Myocyte (in vitro differentiated cells): ENCODE results near the gene MAGEB2. TPM values are rescaled to one million over a fixed set of nuclear protein-coding genes. Genes with fewer than 3 reads are reported as not detected.
"Not testable (repeated sequence)": the region's sequence is repeated elsewhere in the genome, so short reads cannot be mapped to it uniquely, and the experiment has no call there.

Experiments
- DNase-seq: peaks from one replicate; pipeline ENCODE4 v3.0.0-alpha.2; 2012; ENCODE audit warnings: low read depth
- polyA plus RNA-seq: library from polyadenylated mRNA; unstranded; fragments of >200 nt; gene quantifications from one replicate; pipeline ENCODE4 v1.2.1, GENCODE V29; 2012; ENCODE audit warnings: missing spikeins
- total RNA-seq: library from RNA; depleted of rRNA; stranded (reverse); fragments of >200 nt; gene quantifications from 2 replicates; pipeline ENCODE4 v1.2.3, GENCODE V29; 2014

MAGEB2 gene, protein sequence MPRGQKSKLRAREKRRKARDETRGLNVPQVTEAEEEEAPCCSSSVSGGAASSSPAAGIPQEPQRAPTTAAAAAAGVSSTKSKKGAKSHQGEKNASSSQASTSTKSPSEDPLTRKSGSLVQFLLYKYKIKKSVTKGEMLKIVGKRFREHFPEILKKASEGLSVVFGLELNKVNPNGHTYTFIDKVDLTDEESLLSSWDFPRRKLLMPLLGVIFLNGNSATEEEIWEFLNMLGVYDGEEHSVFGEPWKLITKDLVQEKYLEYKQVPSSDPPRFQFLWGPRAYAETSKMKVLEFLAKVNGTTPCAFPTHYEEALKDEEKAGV
- not detected in 2 replicates for total RNA-seq
- polyA plus RNA-seq, result not detected

- no peak for DNase-seq
Measured at GRCh38 chrX:30215357-30215843, at the start of gene MAGEB2. TSS of gene MAGEB2 (plus strand) at chrX:30215563. CDS start at chrX:30218581, 3,018 bp downstream.

DNA sequence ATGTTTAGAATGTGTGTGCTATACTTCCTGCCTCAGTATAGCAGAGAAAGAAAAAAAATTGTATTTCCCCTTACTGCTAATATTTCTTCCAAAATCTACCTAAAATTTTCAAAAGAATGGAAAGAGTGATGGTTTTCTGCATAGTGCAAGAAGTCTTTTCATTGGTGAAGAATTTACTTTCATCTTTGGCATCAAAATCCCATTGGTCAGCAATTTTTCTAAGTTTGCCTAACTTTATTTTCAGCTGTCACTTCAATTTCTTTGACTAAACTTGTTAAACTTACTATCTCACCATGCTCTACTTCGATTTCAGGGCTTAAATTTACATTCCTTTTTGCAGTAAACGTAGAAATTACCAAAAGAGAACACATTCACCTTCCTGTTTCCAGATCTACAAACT is 44.5 kb upstream of the MAGEB2 start:
- DNase-seq, result no peak

DNA sequence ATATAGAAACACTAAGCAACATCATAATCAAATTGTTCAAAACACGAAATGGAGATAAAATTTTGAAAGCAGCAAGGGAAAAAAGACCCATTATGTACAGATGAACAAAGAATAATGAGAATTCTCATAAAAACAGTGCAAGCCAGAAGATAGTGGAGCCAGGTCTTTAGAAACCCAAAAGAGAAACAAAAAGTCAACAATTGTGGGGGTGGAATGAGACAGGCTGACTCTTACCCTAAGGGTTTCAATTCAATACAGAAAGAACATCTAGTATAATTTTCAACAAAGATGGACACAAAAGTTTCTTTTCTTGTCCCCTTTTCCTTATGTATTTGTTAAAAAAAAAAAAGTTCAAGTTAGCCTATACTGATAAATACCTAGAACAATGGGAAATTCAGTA is 34.0 kb upstream of the MAGEB2 start:
- no peak for DNase-seq

- DNase-seq, result no peak
Measured at GRCh38 chrX:30183554-30183953, 31.8 kb upstream of the MAGEB2 start.

DNA sequence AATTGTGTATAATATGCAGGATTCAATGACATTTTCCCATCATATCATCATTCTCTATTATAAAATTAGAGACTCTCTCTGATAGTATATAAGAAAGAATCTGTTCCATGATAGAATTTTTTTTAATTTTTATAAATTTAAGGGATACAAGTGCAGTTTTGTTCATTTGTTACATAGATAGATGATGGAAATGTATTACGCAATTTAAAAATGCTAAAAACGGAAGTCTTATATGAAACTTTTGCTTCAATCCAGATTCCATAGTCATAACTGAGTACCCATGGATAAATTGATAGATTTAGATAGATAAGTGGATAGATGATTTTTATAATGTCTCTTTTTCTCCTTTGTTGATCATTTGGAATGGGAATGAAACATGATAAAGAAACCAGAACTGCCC is 24.9 kb upstream of the MAGEB2 start:
- DNase-seq, result no peak

GRCh38 chrX:30193910-30194309 is 21.5 kb upstream of the MAGEB2 start:
- not testable (repeated sequence) for DNase-seq

DNA sequence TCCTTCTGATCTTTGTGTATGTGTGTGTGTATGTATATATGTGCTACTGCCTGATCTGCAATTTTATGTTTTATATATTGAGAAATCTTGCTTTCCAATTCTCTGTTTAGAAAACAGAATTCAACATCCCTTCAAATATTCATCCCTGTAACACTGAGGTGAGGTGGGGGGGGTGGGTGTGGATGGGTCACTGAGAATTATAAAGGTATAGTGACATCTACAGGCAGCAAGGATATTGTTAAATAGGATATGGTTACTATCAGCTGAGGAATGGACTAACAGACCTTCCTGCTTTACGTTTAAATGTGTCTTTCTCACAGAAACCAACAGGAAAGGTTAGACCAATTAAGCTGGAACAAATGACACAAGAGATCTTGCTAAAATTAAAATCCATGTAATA is 19.0 kb upstream of the MAGEB2 start:
- no peak for DNase-seq

GRCh38 chrX:30212172-30212571 is 3.2 kb upstream of the MAGEB2 start:
- DNase-seq, result no peak

GRCh38 chrX:30217465-30217864 is 2.1 kb downstream of the MAGEB2 start:
- no peak for DNase-seq

DNA sequence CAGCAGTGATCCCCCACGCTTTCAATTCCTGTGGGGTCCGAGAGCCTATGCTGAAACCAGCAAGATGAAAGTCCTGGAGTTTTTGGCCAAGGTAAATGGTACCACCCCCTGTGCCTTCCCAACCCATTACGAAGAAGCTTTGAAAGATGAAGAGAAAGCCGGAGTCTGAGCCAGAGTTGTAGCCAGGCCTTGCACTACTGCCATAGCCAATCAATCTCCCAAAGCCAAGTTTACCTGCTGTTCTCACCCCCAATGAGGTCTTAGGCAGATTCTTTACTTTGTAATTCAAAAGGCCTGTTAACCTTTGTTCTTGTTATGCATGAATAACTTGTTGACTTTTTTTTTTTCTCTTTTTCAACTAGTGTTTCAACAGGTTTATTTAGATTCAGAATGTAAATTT is 4.0 kb downstream of the MAGEB2 start:
- DNase-seq, result no peak

- no peak for DNase-seq
Measured at GRCh38 chrX:30220661-30221060, 5.3 kb downstream of the MAGEB2 start.

DNA sequence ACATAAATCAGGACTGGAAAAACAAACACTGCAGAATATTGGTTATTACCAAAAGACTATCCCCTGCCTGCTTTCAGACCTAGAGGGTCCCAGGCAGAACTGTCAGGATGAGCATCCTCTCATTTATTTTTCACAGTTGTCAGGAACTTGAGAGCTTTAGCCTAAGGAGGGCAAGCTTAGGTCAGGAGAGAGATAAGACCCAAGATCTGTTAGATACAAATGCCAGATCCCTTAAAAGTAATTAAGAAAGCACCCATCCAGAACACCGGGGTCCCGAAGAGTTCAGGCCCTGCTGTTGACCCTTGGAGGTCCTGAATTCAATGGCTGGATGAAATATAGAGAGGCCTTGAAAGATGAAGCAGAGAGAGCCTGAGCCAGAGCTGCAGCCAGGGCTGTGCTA is 9.2 kb downstream of the MAGEB2 start:
- no peak for DNase-seq

GRCh38 chrX:30228526-30228925 is 13.2 kb downstream of the MAGEB2 start:
- DNase-seq, result no peak

DNA sequence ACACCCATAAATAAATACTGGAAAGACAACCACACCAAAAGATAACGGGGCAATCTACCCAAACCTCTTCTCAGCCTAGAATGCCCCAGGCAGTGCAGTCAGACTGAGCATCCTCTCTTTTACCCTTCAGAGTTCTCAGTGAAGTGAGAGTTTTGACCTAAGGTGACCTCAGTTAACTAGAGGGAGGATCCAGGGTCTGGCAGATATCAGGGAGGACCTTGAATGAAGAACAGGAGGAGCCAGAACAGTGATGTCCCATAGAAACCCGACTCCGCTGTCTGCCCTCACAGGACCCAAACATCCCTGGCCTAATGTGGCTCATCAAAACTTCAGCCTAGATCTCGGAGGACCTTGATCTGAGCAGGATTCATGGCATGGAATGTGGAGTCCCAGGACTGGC is 15.0 kb downstream of the MAGEB2 start, which contains the start of gene MAGEB3:
MAGEB3 (plus strand) TSS at position 263 of the 400 bp plus-strand sequence. CDS start 5,268 bp downstream, outside the sequence.
- DNase-seq, result no peak

- DNase-seq, result no peak
Measured at GRCh38 chrX:30241724-30242415, 26.5 kb downstream of the MAGEB2 start, which contains the start of gene MAGEB4. TSS of gene MAGEB4 (plus strand) at chrX:30242000. CDS start at chrX:30242136, 136 bp downstream.

DNA sequence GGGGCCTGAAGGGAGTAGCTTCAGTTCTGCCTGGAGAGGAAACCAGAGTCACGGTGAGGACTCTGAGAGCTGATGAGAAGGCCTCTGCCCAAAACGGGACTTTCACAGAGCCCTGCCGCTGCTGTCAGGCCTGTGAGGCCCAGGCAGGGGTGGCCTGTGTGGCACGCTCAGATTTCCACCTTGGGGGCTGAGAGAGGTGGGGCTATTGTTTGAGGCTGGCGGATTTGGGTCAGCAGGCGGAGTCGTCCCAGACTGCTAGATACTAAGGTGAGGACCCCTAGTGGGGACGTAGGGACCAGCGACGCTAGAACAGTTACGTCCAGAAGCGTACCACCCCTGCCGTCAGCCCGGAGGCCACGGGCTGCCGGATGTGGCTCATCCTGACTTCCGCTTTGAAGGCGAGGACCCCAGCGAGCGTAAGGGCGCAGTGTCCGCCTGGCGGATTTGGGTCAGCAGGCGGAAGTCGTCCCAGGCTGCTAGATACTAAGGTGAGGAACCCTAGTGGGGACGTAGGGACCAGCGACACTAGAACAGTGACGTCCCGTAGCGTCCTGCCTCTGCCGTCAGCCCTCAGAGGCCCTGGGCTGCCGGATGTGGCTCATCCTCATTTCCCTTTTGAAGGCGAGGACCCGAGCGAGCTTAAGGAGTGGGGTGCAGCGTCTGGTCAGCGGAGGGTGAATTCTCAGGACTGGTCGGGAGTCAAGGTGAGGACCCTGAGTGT is 31.6 kb downstream of the MAGEB2 start, which contains the start of gene MAGEB1:
MAGEB1 (plus strand) TSS at position 378 of the 721 bp plus-strand sequence. CDS start 3,348 bp downstream, outside the sequence.
- DNase-seq, result no peak

DNA sequence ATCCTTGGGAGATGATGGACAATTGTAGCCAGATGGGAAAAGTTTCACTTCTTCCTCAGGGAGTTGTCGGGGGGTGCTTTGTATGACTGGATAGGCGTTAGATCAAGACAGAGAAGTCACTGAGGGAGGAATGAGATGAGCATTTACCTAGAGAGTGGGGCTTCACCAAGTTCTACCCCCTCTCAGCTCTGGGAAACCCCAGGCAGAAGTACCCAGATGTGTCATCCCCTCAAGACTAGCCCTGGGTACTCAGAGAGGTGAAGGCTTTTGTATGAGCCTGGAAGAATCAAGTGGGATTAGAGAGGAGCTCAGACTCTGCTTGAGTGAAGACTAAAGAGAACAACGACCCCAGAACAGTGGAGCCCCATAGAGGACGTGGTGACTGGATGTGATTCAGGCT is 33.5 kb downstream of the MAGEB2 start:
- DNase-seq, result no peak

- DNase-seq, result no peak
Measured at GRCh38 chrX:30253257-30253656, 37.9 kb downstream of the MAGEB2 start.

DNA sequence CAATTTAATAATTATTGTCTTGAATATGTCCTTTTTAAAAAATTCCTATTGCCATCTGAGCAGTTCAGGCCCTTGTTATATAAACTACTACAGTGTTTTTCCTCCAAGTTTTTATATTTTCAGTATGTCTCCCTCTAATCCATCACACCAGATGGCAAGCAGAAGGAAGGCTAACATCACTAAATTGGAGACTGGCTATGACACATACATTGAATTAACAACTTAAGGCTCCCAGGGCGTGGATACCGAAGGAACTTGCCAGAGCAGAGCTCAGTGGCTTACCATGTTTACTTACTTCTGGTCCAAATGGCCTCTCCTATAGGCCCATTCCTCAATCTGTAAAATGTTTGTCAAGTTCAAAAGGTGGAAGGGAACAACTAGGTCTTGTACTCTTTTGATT is 44.6 kb downstream of the MAGEB2 start:
- DNase-seq, result no peak

- no peak for DNase-seq
Measured at GRCh38 chrX:30261012-30261411, 45.6 kb downstream of the MAGEB2 start.

DNA sequence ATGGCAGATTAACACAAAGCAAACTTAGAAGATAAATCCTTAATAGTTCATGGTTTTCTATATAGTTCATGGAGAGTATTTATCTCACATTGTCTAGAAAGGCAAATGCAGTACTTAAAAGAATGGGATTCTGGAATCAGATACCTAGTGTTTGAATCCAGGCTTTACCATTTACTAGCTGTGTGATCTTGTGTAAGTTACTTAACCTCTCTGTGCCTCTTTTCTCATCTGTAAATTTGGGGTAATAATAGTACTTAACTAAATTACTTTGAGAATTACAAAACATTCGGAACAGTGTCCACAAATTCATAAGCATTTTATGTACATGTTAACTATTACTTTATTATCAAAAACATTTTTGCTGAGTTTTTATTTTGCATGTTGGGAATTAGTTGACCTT is 47.4 kb downstream of the MAGEB2 start:
- DNase-seq, result no peak
